GM12865 (cell line): ENCODE measurements around the gene ELOVL2.

Source experiments
- DNase-seq: peaks from one replicate; pipeline ENCODE4 v3.0.0; 2010; ENCODE audit warnings: low read depth
- H3K4me3 ChIP-seq: 2 replicates; pipeline ENCODE4 v1.5.1; 2011; ENCODE audit warnings: mild to moderate bottlenecking, low read depth, low read length, control low read depth
- TF ChIP-seq, protein P1 (sequence below): IDR thresholded peaks from 2 replicates; pipeline ENCODE4 v1.5.1; 2011; ENCODE audit warnings: low read length, control low read depth, low read depth, inconsistent platforms; ENCODE audit not compliant: insufficient read depth; ENCODE audit errors: missing control alignments

ELOVL2 gene

DNA sequence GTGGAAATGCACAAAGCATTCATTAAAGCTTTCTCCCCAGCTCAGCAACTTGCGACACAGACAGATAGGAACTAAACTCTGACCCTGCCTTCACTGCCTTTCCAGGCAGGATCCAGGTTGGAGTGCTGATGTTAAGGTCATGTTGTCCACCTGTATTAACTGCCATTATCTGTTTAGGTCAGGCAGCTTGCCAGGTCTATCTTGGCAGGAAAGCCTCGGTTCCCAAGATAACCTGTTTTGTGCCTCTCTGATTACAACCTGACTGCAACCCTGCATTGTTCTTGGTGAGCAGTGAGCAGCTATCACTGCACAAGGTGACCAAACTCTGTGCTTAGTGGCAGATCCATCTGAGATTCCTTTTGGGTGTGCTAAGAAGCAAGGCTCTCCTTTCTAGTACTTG, 23.2 kb upstream of the ELOVL2 start:
- no peak for DNase-seq
- no peak overlapping the region for H3K4me3 ChIP-seq
- TF ChIP-seq, protein P1, sequence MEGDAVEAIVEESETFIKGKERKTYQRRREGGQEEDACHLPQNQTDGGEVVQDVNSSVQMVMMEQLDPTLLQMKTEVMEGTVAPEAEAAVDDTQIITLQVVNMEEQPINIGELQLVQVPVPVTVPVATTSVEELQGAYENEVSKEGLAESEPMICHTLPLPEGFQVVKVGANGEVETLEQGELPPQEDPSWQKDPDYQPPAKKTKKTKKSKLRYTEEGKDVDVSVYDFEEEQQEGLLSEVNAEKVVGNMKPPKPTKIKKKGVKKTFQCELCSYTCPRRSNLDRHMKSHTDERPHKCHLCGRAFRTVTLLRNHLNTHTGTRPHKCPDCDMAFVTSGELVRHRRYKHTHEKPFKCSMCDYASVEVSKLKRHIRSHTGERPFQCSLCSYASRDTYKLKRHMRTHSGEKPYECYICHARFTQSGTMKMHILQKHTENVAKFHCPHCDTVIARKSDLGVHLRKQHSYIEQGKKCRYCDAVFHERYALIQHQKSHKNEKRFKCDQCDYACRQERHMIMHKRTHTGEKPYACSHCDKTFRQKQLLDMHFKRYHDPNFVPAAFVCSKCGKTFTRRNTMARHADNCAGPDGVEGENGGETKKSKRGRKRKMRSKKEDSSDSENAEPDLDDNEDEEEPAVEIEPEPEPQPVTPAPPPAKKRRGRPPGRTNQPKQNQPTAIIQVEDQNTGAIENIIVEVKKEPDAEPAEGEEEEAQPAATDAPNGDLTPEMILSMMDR = no peak

DNA sequence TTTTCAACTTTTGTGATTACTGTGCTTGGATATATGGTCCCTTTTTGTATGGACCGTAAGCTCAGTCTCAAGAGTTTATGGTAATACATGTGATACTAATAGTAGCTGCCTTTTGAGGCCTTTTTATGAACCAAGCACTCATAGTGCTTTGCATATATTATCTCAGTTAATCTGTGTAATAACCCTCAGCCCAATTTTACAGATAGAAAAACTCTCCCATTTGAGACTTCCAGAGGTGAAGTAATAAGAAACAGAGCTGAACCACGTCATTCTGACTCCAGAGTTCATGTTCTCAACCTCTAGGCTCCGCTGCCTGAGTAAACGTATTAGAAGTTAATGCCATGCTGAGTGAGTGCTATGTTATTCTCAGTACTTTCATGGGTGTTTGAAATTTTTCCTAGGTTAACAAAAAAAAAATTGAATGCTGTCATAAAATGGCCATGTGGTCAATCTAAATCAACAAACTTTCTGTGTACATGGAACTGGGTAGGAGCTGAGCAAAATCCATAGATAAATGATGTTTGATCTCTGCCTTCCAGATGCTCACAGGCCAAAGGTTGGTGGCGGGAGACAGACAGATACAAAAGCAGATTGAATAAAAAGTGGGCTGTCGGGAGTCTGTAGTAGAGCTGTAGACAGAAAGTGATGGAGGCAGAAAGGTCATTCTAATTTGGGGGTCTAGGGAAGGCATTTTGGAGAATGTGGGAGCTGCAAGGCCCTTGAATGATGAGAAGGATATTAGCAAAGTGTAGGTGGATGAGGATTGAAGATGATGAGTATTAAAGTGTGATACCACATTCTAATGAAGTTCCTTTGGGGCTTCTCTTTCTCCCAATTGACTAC, 22.6 kb upstream of the ELOVL2 start:
- TF ChIP-seq, protein P1 = no peak
- no peak overlapping the region for H3K4me3 ChIP-seq
- DNase-seq = no peak

DNA sequence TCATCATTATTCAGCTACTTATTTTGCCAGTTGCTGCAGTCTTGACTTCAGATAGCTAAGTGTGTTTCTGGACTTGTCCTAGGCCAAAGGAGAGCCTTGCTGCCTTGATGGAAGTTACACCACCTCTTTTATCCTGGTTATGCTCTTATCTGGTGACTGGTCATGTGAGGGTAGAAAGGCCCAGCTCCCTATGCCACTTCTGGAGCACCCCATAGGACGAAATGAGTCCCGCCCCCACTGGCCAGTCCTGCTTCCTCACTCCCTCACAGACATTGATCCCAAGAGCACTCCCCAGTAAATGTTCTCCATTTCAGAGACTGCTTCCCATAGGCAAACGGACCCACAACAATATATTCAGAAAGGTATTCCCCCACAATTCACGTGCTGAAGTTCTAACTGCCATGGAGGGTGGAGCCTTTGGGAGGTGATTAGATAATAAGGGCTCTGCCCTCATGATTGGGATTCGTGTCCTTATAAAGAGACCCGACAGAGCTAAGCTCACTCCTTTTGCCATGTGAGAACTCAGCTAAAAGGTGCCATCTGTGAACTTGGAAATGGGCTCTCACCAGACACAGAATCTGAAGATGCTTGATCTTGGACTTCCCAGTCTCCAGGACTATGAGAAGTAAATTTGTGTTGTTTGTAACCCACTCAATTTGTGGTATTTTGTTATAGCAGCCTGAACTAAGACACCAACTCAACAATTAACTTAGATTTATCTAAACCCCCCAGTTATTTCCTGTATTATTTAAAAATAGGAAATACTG, 21.5 kb upstream of the ELOVL2 start:
- H3K4me3 ChIP-seq = no peak overlapping the region
- TF ChIP-seq, protein P1 = no peak
- no peak for DNase-seq

DNA sequence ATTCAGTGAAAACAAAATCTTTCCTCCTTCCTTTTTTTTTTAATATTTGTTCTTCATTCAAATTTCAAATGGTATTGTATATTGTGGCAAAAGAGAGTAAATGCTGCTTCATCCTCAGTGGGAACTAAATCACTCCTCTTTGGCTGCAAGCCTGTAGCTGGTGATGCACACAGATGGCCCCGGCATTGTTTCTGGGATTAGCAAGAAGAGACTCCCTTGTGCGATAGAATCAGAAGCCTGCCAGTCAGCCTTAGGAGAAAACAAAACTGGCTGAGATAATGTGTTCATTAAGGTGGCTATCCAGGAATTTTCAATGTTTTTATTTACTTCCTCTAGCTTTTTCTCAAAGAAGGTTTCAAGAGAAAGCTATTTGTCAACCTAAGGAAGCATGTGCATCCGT, 20.7 kb upstream of the ELOVL2 start:
- TF ChIP-seq, protein P1 = no peak
- H3K4me3 ChIP-seq = no peak overlapping the region
- DNase-seq = no peak

DNA sequence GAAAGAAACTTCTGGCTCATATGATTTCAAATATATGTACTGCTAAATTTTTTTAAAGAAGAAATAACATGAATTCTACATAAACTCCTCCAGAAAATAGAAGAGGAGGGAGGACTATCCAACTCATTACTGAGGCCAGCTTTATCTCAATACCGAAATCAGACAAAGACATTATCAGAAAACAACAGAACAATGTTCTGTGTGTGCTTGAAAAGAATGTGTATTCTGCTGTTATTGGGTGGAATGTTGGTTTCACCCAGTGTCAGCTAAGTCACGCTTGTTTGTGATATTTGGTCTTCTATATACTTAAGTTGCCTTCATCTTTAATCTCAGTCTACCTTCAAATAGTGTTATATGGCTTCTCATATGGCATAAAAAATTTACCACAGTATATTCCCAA, 18.6 kb upstream of the ELOVL2 start:
- no peak overlapping the region for H3K4me3 ChIP-seq
- TF ChIP-seq, protein P1 = no peak
- no peak for DNase-seq

DNA sequence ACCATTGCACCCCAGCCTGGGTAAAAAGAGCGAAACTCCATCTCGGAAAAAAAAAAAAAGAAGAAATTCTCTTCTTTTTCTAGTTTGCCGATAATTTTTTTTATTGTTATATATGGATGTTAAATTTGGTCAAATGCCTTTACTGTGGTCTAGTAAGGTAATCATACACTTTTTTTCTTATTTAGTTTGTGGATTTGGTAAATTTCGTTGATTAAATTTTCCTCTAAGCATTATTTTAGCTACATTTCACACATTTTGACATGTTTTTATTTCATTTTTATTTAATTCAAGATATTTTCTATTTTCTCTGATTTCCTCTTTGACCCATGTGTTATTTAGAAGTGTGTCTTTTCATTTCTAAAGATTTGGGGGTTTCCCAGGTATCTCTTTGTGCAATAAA, 18.0 kb upstream of the ELOVL2 start:
- no peak overlapping the region for H3K4me3 ChIP-seq

More for the DNA sequence above, 18.0 kb upstream of the ELOVL2 start:
- TF ChIP-seq, protein P1 = no peak
- no peak for DNase-seq
